ENCODE data around the gene EML3.
"Not testable (repeated sequence)": the region's sequence is repeated elsewhere in the genome, so short reads cannot be mapped to it uniquely, and the experiment has no call there.

Gene EML3

GRCh38 chr11:62588966-62589637 lies 23.5 kb downstream of the EML3 start:
- no peak for ATAC-seq
- TF ChIP-seq PATZ1 (CRISPR knock-in tag; IDR thresholded peaks at IDR 0.05; ENCODE audit: borderline replicate concordance) (no peak), TOX (CRISPR knock-in tag; IDR thresholded peaks at IDR 0.05; ENCODE audit: borderline replicate concordance) (no peak), CREB5 (CRISPR knock-in tag; IDR thresholded peaks at IDR 0.05; ENCODE audit: low read depth) (no peak), ZNF565 (CRISPR knock-in tag; conservative IDR thresholded peaks at IDR 0.05; ENCODE audit: low read depth) (no peak), ZC3H10 (CRISPR knock-in tag; IDR thresholded peaks at IDR 0.05) (no peak), TCF4 (CRISPR knock-in tag; IDR thresholded peaks at IDR 0.05; ENCODE audit: borderline replicate concordance) (no peak), TSHZ2 (CRISPR knock-in tag; IDR thresholded peaks at IDR 0.05) (no peak), ZNF70 (CRISPR knock-in tag; IDR thresholded peaks at IDR 0.05) (no peak), ISL1 (CRISPR knock-in tag; IDR thresholded peaks at IDR 0.05) (no peak), ZNF8 (CRISPR knock-in tag; IDR thresholded peaks at IDR 0.05) (no peak), ESRRG (CRISPR knock-in tag; IDR thresholded peaks at IDR 0.05) (no peak)

GRCh38 chr11:62585356-62585755 lies 27.2 kb downstream of the EML3 start:
- not testable (repeated sequence) for ATAC-seq

GRCh38 chr11:62581735-62582134 lies 30.8 kb downstream of the EML3 start:
- ATAC-seq: not testable (repeated sequence)

GRCh38 chr11:62580959-62581715 lies 31.4 kb downstream of the EML3 start:
- no peak for ATAC-seq
- TF ChIP-seq ZC3H10 (CRISPR knock-in tag; IDR thresholded peaks at IDR 0.05) (no peak), OSR1 (CRISPR knock-in tag; IDR thresholded peaks at IDR 0.05) (no peak), TCF4 (CRISPR knock-in tag; IDR thresholded peaks at IDR 0.05; ENCODE audit: borderline replicate concordance) (no peak), ZFP3 (CRISPR knock-in tag; IDR thresholded peaks at IDR 0.05) (no peak), CSDC2 (CRISPR knock-in tag; IDR thresholded peaks at IDR 0.05) (no peak), ZFP30 (CRISPR knock-in tag; IDR thresholded peaks at IDR 0.05) (no peak), CSRNP3 (CRISPR knock-in tag; IDR thresholded peaks at IDR 0.05) (no peak), POU6F1 (CRISPR knock-in tag; IDR thresholded peaks at IDR 0.05; ENCODE audit: borderline replicate concordance, low read depth) (no peak), BACH2 (CRISPR knock-in tag; IDR thresholded peaks at IDR 0.05; ENCODE audit: borderline replicate concordance) (no peak), GLIS3 (CRISPR knock-in tag; IDR thresholded peaks at IDR 0.05) (no peak), SNAI2 (CRISPR knock-in tag; IDR thresholded peaks at IDR 0.05) (no peak)

All from SK-N-SH treated with all-trans-retinoic acid at 6 μM for 48 hours (cell line).